BJ (cell line): ENCODE results near the gene EXD2. TPM values are rescaled to one million over a fixed set of nuclear protein-coding genes. Genes with fewer than 3 reads are reported as not detected.

Experiments used
- CTCF ChIA-PET: fragments of 350-600 bp; formaldehyde crosslinking; extraction: SDS; loops from one replicate; lab custom pipeline; 2021; ENCODE audit warnings: antibody characterized with exemption, inconsistent platforms; lab: Yijun Ruan, JAX
- POLR2A ChIA-PET: fragments of 300-600 bp; sonication (Branson Sonifier 250); formaldehyde crosslinking; extraction: SDS; loops from one replicate; lab custom pipeline; 2021; ENCODE audit warnings: antibody characterized with exemption; lab: Charles Lee
- DNase-seq: peaks from one replicate; pipeline ENCODE4 v3.0.0-alpha.2; 2011; ENCODE audit warnings: low read depth
- H3K27me3 ChIP-seq: 2 replicates; pipeline ENCODE4 v1.6.0; 2011; ENCODE audit warnings: low read length; ENCODE audit not compliant: control insufficient read depth, insufficient read depth
- H3K36me3 ChIP-seq: 2 replicates; pipeline ENCODE4 v1.5.1; 2011; ENCODE audit warnings: low read length; ENCODE audit not compliant: control insufficient read depth, insufficient read depth
- H3K4me3 ChIP-seq: 2 replicates; pipeline ENCODE4 v1.5.1; 2011; ENCODE audit warnings: low read depth, mild to moderate bottlenecking, control low read depth, low read length
- CTCF ChIP-seq: IDR thresholded peaks from 2 replicates; pipeline ENCODE4 v1.5.1; 2011; ENCODE audit warnings: low read depth, mild to moderate bottlenecking, control low read depth, inconsistent platforms, low read length, moderate library complexity; ENCODE audit not compliant: insufficient read depth
- polyA plus RNA-seq: library from polyadenylated mRNA; depleted of rRNA; stranded (reverse); fragments of >200 nt; gene quantifications from 2 replicates; pipeline ENCODE4 v1.2.3, GENCODE V29; 2011

The EXD2 gene
- polyA plus RNA-seq, 1 experiment: 17.7 TPM

- ChIA-PET CTCF (interaction anchor here (1.0 to 4.7 kb wide), 4 partner anchors 109 to 336 kb away, joined by 3 to 31 read pairs (median 6); partner anchors contain the start of gene CCDC177), POLR2A (no interaction called here)
- Histone ChIP-seq H3K36me3 (peaks cover 18% of the 10 kb centered on the region), H3K27me3 (no peaks in the 10 kb centered on the region), H3K4me3 (no peak overlapping the region)
- DNase-seq: no peak
- no peak for TF ChIP-seq CTCF
These were observed 47.6 kb downstream of the EXD2 start for GRCh38 chr14:69238883-69239282.

GRCh38 chr14:69240527-69241173 lies 49.4 kb downstream of the EXD2 start:
- no peak overlapping the region for H3K4me3 ChIP-seq
- no peak for TF ChIP-seq CTCF
- CTCF ChIA-PET: interaction anchor here (0.5 to 4.7 kb wide), 8 partner anchors 10 to 452 kb away, joined by 3 to 50 read pairs (median 4); partner anchors contain the start of gene CCDC177
- DNase-seq: no peak
- H3K27me3 ChIP-seq: no peaks in the 10 kb centered on the region
- H3K36me3 ChIP-seq: peaks cover 16% of the 10 kb centered on the region
- POLR2A ChIA-PET: no interaction called here

GRCh38 chr14:69241577-69241976 lies 50.3 kb downstream of the EXD2 start:
- ChIA-PET CTCF (interaction anchor here (0.7 to 4.7 kb wide), 22 partner anchors 9 to 334 kb away, joined by 3 to 50 read pairs (median 5); partner anchors contain the start of genes ERH and SLC39A9), POLR2A (no interaction called here)
- DNase-seq: no peak
- H3K27me3 ChIP-seq: no peaks in the 10 kb centered on the region
- no peak for TF ChIP-seq CTCF
- H3K4me3 ChIP-seq: no peak overlapping the region
- peaks cover 12% of the 10 kb centered on the region for H3K36me3 ChIP-seq

- ChIA-PET CTCF (interaction anchor here (0.6 to 4.7 kb wide), 54 partner anchors 9 to 333 kb away, joined by 3 to 50 read pairs (median 4); partner anchors contain the start of genes CCDC177, ERH and SLC39A9), POLR2A (interaction anchor here (0.6 kb wide), 1 partner anchor 101 kb away, joined by 3 read pairs; no protein-coding TSS in a partner anchor)
- Histone ChIP-seq H3K27me3 (no peaks in the 10 kb centered on the region), H3K4me3 (no peak overlapping the region), H3K36me3 (peaks cover 8% of the 10 kb centered on the region)
- peak; percentile 27 for DNase-seq
- TF ChIP-seq CTCF: peak; percentile 63
These were observed 51.3 kb downstream of the EXD2 start for GRCh38 chr14:69242311-69243224.

- TF ChIP-seq CTCF: no peak
- CTCF ChIA-PET: interaction anchor here (1.0 to 1.4 kb wide), 2 partner anchors 43 to 117 kb away, joined by 5 to 6 read pairs; no protein-coding TSS in a partner anchor
These were observed 53.6 kb downstream of the EXD2 start for GRCh38 chr14:69244946-69245345.

More at GRCh38 chr14:69244946-69245345, 53.6 kb downstream of the EXD2 start:
- DNase-seq: no peak
- Histone ChIP-seq H3K27me3 (no peaks in the 10 kb centered on the region), H3K4me3 (no peak overlapping the region), H3K36me3 (peaks cover 5% of the 10 kb centered on the region)
- POLR2A ChIA-PET: no interaction called here
